GM18505 (cell line): ENCODE measurements around the gene HNRNPA1L2.

Experiments
- ATAC-seq: cut with Tn5 transposase; IDR thresholded peaks from one replicate; pipeline ENCODE4 v1.9.1; 2021; ENCODE audit not compliant: unreplicated experiment
- POLR2A ChIP-seq: IDR thresholded peaks from 4 replicates; pipeline ENCODE4 v1.6.1; 2011; ENCODE audit warnings: borderline replicate concordance; ENCODE audit not compliant: insufficient read depth, insufficient read length; ENCODE audit errors: extremely low read depth

The HNRNPA1L2 gene

GRCh38 chr13:52615812-52616211, 26.4 kb upstream of the HNRNPA1L2 start:
- no peak for ATAC-seq
- no peak for TF ChIP-seq POLR2A

DNA sequence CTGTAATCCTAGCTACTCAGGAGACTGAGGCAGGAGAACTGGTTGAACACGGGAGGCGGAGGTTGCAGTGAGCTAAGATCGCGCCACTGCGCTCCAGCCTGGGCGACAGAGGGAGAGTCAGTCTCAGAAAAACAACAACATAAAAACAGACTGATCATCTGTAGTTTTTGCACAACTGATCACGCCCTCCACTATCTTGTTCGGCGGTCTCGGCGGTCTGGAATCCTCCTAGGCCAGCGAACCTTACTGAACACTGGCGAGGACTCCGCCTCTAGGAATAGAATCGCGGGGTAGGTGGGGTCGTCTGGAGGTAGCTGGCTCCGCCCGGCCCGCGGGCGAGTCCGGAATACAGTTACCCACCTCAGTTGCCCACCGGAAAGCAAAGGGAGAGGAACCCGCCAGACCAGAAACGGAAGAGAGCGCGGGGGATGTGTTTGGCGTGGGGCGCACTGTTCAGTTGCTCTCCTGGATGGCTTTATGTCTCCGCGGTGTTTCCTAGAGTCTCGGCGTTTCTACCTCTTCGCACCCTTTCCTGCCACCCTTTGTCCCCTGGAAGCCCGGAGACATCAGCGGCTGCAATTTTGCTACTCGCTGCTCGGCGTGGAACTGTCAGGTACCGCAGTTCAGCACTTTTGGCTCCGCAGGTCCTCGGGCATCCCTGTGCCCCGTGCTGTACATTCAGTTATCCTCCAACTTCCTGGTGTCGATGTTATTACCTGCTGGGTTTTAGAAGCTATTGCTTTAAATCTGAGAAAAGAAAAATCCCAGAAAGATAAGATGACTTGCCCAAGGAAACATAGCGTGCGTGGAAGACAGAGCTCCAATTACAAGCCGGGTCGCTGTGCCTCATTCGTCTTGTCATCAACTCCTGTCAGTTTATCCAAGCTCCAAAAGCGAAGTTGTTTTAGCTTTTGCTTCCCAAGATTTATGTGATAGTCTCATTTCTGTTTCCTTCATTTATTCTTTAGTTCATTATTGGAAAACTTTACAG, 24.9 kb upstream of the HNRNPA1L2 start:
- peak; percentile 97 for ATAC-seq
- peak; percentile 82 for TF ChIP-seq POLR2A

DNA sequence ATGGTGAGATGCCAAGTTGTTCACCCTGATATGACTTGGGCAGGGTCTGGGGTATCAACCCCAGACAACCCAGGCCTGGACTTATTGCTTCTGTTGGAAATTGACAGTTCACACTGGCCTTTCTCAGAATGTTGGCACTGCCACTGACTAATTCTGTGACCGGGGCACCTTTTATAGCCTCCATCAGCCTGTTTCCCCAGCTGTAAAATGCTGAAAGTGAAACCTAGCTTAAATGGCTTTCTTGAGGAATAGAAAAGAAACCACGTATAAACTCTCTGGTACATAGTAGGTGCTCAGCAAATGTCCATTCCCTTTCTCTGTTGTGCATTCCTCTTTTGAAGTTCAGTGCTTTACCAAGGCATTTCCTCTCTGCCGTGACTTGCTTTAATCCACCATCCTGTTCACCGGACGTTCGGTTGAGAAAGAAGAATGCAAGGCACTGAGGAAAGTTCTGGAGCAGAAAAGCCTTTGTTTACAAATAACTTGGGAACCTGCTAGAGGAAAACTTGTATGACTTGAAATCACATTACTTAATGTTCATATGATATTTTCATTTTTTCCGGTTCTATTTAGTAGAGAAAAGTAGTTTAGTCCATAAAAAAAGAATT, 11.0 kb upstream of the HNRNPA1L2 start:
- ATAC-seq = peak; percentile 64

DNA sequence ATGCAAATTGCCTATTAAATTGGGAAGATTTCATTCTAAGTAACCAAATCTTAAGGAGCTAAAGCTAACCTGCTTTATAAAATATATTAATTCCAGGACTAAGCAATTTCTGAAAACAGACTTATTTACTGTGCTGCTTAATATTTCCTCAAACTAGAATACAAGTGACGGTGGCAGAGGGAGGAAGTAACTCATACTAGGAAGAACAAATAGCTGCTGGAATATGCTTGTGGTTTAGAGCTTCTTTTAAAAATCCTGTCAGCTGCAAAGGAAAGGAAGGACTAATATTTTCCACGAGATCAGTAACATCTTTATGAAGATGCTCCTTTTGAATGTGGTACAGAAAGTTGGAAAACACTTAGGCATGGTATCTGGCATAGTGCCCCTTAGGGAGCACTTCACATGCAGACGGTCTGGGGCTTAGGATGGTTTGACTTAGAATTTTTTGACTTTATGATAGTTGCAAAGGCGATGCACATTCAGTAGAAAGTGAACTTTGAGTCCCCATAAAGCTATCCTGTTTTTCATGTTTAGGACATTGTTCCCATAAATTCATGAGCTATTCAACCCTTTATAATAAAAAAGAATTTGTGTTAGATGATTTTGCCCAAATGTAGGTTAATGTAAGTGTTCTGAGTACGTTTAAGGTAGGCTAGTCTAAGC, 3.4 kb upstream of the HNRNPA1L2 start:
- no peak for ATAC-seq
- TF ChIP-seq POLR2A = no peak

DNA sequence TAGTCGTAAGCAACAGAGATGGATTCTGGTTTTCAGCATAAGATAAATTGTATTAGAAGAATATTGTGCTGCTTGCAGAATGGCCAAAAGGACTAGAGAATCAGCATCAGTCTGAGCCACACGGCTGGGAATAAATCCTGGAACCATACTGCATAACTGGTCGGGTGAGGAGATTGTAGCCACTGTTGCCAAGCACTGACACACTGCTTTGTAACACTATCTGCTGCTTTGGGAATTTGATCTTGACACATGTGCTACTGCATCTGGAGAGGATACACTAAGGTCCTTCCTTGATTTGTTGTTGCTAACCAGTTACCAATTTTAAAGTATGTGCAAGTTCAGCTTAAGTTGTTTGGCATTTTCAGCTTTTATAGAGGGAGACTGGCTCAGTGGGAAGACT, 1.9 kb downstream of the HNRNPA1L2 start:
- TF ChIP-seq POLR2A = no peak
- no peak for ATAC-seq

DNA sequence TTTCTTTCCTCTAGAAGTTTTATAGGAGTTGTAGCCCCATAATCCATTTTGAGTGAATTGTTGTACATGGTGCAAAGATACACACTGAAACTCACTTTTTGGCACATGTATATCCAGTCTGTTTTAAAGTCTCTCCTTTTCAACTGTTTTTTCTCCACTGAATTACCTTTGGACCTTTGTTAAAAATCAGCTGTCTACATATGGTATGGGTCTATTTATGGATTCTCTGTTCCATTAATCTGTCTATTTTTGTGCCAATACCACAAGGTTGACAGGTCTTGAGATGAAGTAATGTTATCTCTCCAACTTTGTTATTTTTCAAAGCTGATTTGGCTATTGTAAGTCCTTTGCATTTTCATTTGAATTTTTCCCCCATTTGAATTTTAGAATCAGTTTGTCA, 4.7 kb downstream of the HNRNPA1L2 start:
- no peak for TF ChIP-seq POLR2A
- no peak for ATAC-seq

- no peak for ATAC-seq
- TF ChIP-seq POLR2A = no peak
Measured at GRCh38 chr13:52650731-52651130, 8.5 kb downstream of the HNRNPA1L2 start.

DNA sequence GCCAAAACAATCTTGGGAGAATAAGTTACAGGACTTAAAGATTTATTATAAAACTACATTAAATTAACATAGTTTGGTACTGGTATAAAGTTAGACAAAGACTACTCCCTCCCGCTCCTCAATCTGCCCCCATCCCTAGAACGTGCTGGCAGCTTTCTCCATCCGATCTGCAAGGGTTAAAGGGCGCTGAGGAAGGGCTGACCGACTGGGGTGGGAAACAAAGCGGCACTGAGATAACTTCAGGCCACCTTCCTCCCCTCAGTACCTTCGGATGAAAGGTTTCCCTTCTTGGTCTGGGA, 9.6 kb downstream of the HNRNPA1L2 start:
- ATAC-seq = no peak
- TF ChIP-seq POLR2A = no peak

DNA sequence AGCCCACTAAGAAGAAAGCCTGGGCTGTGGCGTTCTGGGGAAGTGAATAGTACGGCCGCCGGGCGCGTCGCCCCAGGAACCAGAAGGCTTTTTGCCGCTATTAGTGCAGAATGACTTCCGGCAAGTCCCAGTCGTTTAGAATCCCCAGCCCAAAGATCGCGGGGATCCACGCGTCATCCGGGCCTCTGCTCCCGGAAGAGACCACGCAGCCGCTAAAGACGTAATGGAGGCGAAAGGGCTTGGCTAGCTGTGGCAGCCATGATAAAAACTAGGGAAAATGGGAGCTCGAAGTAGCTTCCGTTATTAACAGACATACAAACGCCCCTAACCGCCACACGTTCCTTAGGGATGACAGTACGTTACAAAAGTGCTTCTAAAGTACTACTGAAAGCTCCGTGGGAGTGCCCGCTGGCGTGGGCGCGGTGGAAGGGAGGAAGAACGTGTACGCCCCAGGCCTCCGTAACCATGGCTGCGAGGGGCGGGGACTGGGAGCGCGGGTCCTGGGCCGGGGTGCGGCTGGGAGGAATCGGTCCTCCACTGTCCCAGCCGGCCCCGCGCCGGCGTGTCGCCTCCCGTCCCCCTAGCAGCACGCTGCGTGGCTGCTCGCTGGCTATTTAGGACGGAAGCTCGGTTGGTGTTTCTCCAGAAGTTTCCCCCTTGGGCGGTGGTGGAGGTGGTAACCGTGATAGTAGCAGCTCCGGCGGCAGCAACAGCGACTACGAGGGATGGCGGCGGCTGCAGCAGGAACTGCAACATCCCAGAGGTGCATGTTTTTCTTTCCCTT, 10.2 kb downstream of the HNRNPA1L2 start, which contains the start of gene SUGT1:
TSS of gene SUGT1 (plus strand) at position 641 of the 784 bp plus-strand sequence. CDS start at position 726, 85 bp downstream.
- peak; percentile 96 for ATAC-seq
- TF ChIP-seq POLR2A = peak; percentile 88

DNA sequence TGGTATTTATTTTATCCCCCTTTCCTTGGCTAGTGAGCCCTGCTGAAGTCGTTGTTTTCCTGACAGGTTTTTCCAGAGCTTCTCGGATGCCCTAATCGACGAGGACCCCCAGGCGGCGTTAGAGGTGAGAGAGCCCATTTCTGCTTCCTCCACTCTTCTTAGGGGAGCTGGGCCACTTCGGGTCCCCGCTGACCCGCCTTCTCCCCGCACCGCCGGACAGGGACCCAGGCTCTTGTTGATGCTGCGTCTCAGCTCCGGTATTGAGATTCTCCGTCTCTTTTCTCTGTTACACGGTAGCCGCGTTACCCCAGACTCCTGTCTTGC, 10.7 kb downstream of the HNRNPA1L2 start:
- ATAC-seq = peak; percentile 34
- no peak for TF ChIP-seq POLR2A

GRCh38 chr13:52659340-52659739, 17.1 kb downstream of the HNRNPA1L2 start:
- no peak for TF ChIP-seq POLR2A
- ATAC-seq = no peak

DNA sequence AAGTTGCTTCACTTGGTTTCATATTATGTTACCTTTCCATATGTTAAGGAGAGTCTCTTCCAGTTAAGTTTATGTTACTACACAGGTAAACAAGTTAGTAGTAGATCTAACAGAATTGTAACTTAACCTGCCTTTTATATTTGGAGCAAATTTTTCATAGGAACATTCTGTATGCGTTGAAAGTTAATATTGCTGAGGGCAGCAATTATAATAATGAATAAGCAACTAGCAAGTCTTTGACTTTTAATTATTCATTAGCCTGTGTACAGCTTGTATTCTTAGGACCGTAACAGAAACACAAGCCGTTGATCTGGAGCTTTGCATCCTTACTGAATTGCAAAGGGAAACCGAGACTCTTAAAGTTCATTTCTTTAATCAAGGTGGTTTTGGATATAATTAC, 22.0 kb downstream of the HNRNPA1L2 start:
- no peak for ATAC-seq
- no peak for TF ChIP-seq POLR2A

- no peak for ATAC-seq
- TF ChIP-seq POLR2A = no peak
Measured at GRCh38 chr13:52665325-52665724, 23.1 kb downstream of the HNRNPA1L2 start.
